ENCODE results near the gene FADS2. TPM values are rescaled to one million over a fixed set of nuclear protein-coding genes. Genes with fewer than 3 reads are reported as not detected.

Gene FADS2
- total and polyA plus RNA-seq, 2 experiments from 2014 or later: 317 to 356 TPM

- WGBS (ENCODE audit: low lambda C conversion rate, missing lambda C conversion rate): 86% methylated on average over 3 of the region's 3 CpGs
These were observed 45.8 kb upstream of the FADS2 start for GRCh38 chr11:61782299-61782698.

DNA sequence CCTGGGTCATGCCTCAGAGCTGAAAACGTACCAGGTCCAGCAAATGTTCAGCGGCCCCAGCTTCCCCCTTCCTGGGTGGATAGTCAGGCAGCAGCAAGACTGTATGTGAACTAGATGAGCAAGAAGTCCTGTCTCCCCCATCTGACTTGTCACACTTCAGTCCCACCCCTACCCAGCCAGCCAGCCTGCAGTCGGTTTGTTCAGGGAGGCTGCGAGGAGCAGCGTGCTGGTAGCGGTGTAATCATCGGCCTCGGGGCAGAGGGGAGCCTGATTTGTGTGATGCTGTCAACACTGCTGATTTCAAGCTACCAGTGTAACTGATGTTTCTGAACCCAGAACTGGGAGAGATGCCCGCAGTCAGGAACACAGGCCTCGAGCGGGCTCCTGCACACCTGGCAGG, 45.3 kb upstream of the FADS2 start:
- Histone ChIP-seq H4K20me1 (ENCODE audit: insufficient read depth, poor library complexity, severe bottlenecking) (no peaks in the 10 kb centered on the region), H3K36me3 (replicated peaks; ENCODE audit: insufficient read depth, low read depth) (no peaks in the 10 kb centered on the region)

More at GRCh38 chr11:61782299-61782698, 45.8 kb upstream of the FADS2 start:
- no peak overlapping the region for H3K4me3 ChIP-seq
- TF ChIP-seq CTCF (IDR thresholded peaks at IDR 0.05; ENCODE audit: poor library complexity): no peak
- no peak for TF ChIP-seq EZH2phosphoT487 (IDR thresholded peaks at IDR 0.05; ENCODE audit: low read depth, severe bottlenecking, unreplicated experiment)
- TF ChIP-seq EZH2 (IDR thresholded peaks at IDR 0.05; ENCODE audit: borderline replicate concordance): no peak
- no peak overlapping the region for H2AFZ ChIP-seq
- no peaks in the 10 kb centered on the region for H3K79me2 ChIP-seq
- no peak for DNase-seq (ENCODE audit: low spot score)
- no peaks in the 10 kb centered on the region for H3K36me3 ChIP-seq (replicated peaks; ENCODE audit: insufficient read depth, low read depth)
- H3K9me3 ChIP-seq (ENCODE audit: low read depth): no peaks in the 10 kb centered on the region
- H3K9me2 ChIP-seq (replicated peaks; ENCODE audit: insufficient read depth): no peaks in the 10 kb centered on the region
- no peaks in the 10 kb centered on the region for H3K27me3 ChIP-seq
- no peak overlapping the region for H3K4me2 ChIP-seq
- no peaks in the 10 kb centered on the region for H4K20me1 ChIP-seq (ENCODE audit: insufficient read depth, poor library complexity, severe bottlenecking)
- H3K27ac ChIP-seq: no peak overlapping the region
- H3K4me1 ChIP-seq (ENCODE audit: insufficient read depth): no peaks in the 10 kb centered on the region

DNA sequence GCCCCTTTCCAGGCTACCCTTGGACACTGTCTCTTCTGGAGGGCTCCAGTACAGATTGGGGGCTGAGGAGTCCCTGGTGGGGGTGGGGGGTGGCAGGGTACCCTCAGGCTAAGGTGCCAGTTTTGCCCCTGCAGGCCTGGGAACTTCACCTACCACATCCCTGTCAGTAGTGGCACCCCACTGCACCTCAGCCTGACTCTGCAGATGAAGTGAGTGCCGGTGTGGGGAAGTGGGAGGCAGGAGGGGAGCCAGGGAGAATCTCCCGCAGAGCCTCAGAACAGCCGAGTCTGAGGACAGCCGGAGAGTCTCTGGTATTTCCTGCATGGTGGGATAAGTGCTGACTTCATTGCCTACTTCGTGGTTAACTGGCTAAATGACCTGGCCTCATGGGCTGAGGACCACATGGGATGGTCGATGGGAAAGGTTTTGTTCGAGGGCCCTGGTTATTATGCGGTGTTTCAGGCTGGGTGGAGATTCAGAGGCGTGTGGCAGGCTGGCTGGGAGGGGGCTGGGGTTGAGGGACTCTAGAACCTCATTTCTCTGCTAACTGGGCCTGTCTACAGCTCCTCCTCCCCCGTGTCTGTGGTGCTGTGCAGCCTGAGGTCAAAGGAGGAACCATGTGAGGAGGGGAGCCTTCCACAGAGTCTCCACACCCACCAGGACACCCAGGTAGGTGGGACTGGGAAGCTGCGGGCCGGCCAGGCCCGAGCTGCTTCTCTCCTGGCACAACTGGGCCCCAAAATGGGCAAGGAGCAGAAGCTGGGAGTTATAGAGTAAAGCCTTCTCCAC, 44.2 kb upstream of the FADS2 start:
- no peaks in the 10 kb centered on the region for H3K27me3 ChIP-seq
- no peaks in the 10 kb centered on the region for H3K9me3 ChIP-seq (ENCODE audit: low read depth)
- no peak overlapping the region for H3K4me2 ChIP-seq
- no peak for TF ChIP-seq EZH2 (IDR thresholded peaks at IDR 0.05; ENCODE audit: borderline replicate concordance)
- TF ChIP-seq EZH2phosphoT487 (IDR thresholded peaks at IDR 0.05; ENCODE audit: low read depth, severe bottlenecking, unreplicated experiment): no peak
- no peak for TF ChIP-seq CTCF (IDR thresholded peaks at IDR 0.05; ENCODE audit: poor library complexity)
- no peak overlapping the region for H2AFZ ChIP-seq
- H3K4me1 ChIP-seq (ENCODE audit: insufficient read depth): no peaks in the 10 kb centered on the region
- 71% methylated on average over 13 of the region's 13 CpGs for WGBS (ENCODE audit: low lambda C conversion rate, missing lambda C conversion rate)
- H3K36me3 ChIP-seq (replicated peaks; ENCODE audit: insufficient read depth, low read depth): no peaks in the 10 kb centered on the region
- DNase-seq (ENCODE audit: low spot score): no peak
- H4K20me1 ChIP-seq (ENCODE audit: insufficient read depth, poor library complexity, severe bottlenecking): no peaks in the 10 kb centered on the region
- H3K9me2 ChIP-seq (replicated peaks; ENCODE audit: insufficient read depth): no peaks in the 10 kb centered on the region
- H3K4me3 ChIP-seq: no peak overlapping the region
- H3K27ac ChIP-seq: no peak overlapping the region
- H3K79me2 ChIP-seq: no peaks in the 10 kb centered on the region

More for the DNA sequence above, 45.3 kb upstream of the FADS2 start:
- no peak for DNase-seq (ENCODE audit: low spot score)
- no peaks in the 10 kb centered on the region for H3K4me1 ChIP-seq (ENCODE audit: insufficient read depth)
- no peak overlapping the region for H3K4me3 ChIP-seq
- no peaks in the 10 kb centered on the region for H3K27me3 ChIP-seq
- no peak for TF ChIP-seq EZH2 (IDR thresholded peaks at IDR 0.05; ENCODE audit: borderline replicate concordance)
- 69% methylated on average over 11 of the region's 11 CpGs for WGBS (ENCODE audit: low lambda C conversion rate, missing lambda C conversion rate)
- H3K4me2 ChIP-seq: no peak overlapping the region
- H2AFZ ChIP-seq: no peak overlapping the region
- H3K27ac ChIP-seq: no peak overlapping the region
- H3K79me2 ChIP-seq: no peaks in the 10 kb centered on the region
- H3K9me2 ChIP-seq (replicated peaks; ENCODE audit: insufficient read depth): no peaks in the 10 kb centered on the region
- no peaks in the 10 kb centered on the region for H3K9me3 ChIP-seq (ENCODE audit: low read depth)

- Histone ChIP-seq H3K27me3 (no peaks in the 10 kb centered on the region), H2AFZ (no peak overlapping the region), H3K27ac (no peak overlapping the region), H4K20me1 (ENCODE audit: insufficient read depth, poor library complexity, severe bottlenecking) (no peaks in the 10 kb centered on the region), H3K4me1 (ENCODE audit: insufficient read depth) (no peaks in the 10 kb centered on the region), H3K36me3 (replicated peaks; ENCODE audit: insufficient read depth, low read depth) (no peaks in the 10 kb centered on the region), H3K9me2 (replicated peaks; ENCODE audit: insufficient read depth) (no peaks in the 10 kb centered on the region), H3K79me2 (no peaks in the 10 kb centered on the region), H3K4me3 (no peak overlapping the region), H3K9me3 (ENCODE audit: low read depth) (no peaks in the 10 kb centered on the region), H3K4me2 (no peak overlapping the region)
- no peak for DNase-seq (ENCODE audit: low spot score)
- 81% methylated on average over 7 of the region's 7 CpGs for WGBS (ENCODE audit: low lambda C conversion rate, missing lambda C conversion rate)
- TF ChIP-seq EZH2phosphoT487 (IDR thresholded peaks at IDR 0.05; ENCODE audit: low read depth, severe bottlenecking, unreplicated experiment): no peak
- TF ChIP-seq EZH2 (IDR thresholded peaks at IDR 0.05; ENCODE audit: borderline replicate concordance): no peak
- TF ChIP-seq CTCF (IDR thresholded peaks at IDR 0.05; ENCODE audit: poor library complexity): no peak
These were observed 43.6 kb upstream of the FADS2 start for GRCh38 chr11:61784506-61784805.
